B cell (primary cell): ENCODE results near the gene PTPRC. TPM values are rescaled to one million over a fixed set of nuclear protein-coding genes. Genes with fewer than 3 reads are reported as not detected.

Source experiments
- ATAC-seq: fragments of 200-7000 bp; cut with Tn5 transposase; one replicate; pipeline ENCODE4 v1.10.0; 2021; ENCODE audit warnings: low read depth, mild to moderate bottlenecking, moderate number of reproducible peaks, moderate library complexity
- CTCF ChIA-PET: fragments of 350-600 bp; sonication (Branson Sonifier 250); formaldehyde crosslinking; loops from one replicate; lab custom pipeline; 2021; ENCODE audit warnings: antibody characterized with exemption, inconsistent platforms; lab: Charles Lee
- POLR2A ChIA-PET: fragments of 350-600 bp; sonication (Branson Sonifier 250); formaldehyde crosslinking; loops from one replicate; lab custom pipeline; 2021; ENCODE audit warnings: antibody characterized with exemption; lab: Charles Lee
- DNase-seq: peaks from one replicate; pipeline ENCODE4 v3.0.0; 2013
- H2AFZ ChIP-seq: 2 replicates; pipeline ENCODE4 v1.6.1; 2012; ENCODE audit warnings: mild to moderate bottlenecking, low read depth, low read length; ENCODE audit not compliant: insufficient read depth, poor library complexity, severe bottlenecking
- H3K27ac ChIP-seq, 2 donors: 1 replicate in 1 of 2; 2 replicates in 1 of 2; pipeline ENCODE4 v1.5.1; 2012 to 2013; ENCODE audit warnings: low read length in 2 of 2, mild to moderate bottlenecking in 2 of 2, moderate library complexity in 1 of 2
- H3K27me3 ChIP-seq, 4 experiments: fragments of 200-600 bp in 1 of 4; sonication (generic) in 1 of 4; replicated peaks in 1 of 4; 1 replicate in 2 of 4; 2 replicates in 2 of 4; pipeline versions ENCODE4 v1.6.1 to v1.7.0; 2013 to 2016; ENCODE audit warnings: low read length in 3 of 4, mild to moderate bottlenecking in 2 of 4, mixed read lengths in 1 of 4, moderate library complexity in 1 of 4; ENCODE audit not compliant: insufficient read depth in 4 of 4, control insufficient read depth in 3 of 4; ENCODE audit errors: control extremely low read depth in 1 of 4
- H3K36me3 ChIP-seq, 2 experiments: replicated peaks in 1 of 2; 1 replicate in 1 of 2; 2 replicates in 1 of 2; pipeline versions ENCODE4 v1.6.1 to v1.7.1; 2013; ENCODE audit warnings: low read length in 1 of 2; ENCODE audit not compliant: insufficient read depth in 2 of 2, control insufficient read depth in 1 of 2; ENCODE audit errors: control extremely low read depth in 1 of 2, extremely low read depth in 1 of 2
- H3K4me1 ChIP-seq, 2 donors: fragments of 200-600 bp in 1 of 2; sonication (generic) in 1 of 2; 1 replicate in 1 of 2; 2 replicates in 1 of 2; pipeline versions ENCODE4 v1.5.1 to v1.6.1; 2013 to 2017; ENCODE audit warnings: low read length in 2 of 2; ENCODE audit not compliant: control insufficient read depth in 2 of 2, insufficient read depth in 2 of 2
- H3K4me2 ChIP-seq: replicated peaks from 2 replicates; pipeline ENCODE3; 2012; ENCODE audit warnings: mild to moderate bottlenecking, low read depth, low read length; ENCODE audit not compliant: poor library complexity, severe bottlenecking
- H3K4me3 ChIP-seq, 5 experiments: fragments of 200-600 bp in 1 of 5; sonication (generic) in 1 of 5; 1 replicate in 3 of 5; 2 replicates in 2 of 5; pipeline versions ENCODE4 v1.5.1 to v1.7.0; 2011 to 2016; ENCODE audit warnings: low read length in 4 of 5, mild to moderate bottlenecking in 4 of 5, low read depth in 2 of 5, control low read depth in 1 of 5, moderate library complexity in 1 of 5; ENCODE audit not compliant: insufficient read depth in 1 of 5; ENCODE audit errors: control extremely low read depth in 1 of 5, extremely low read depth in 1 of 5
- H3K79me2 ChIP-seq: fragments of 200-600 bp; sonication (generic); one replicate; pipeline ENCODE4 v1.6.0; 2016; ENCODE audit warnings: low read length; ENCODE audit not compliant: control insufficient read depth, insufficient read depth
- H3K9ac ChIP-seq: fragments of 200-600 bp; sonication (generic); 2 replicates; pipeline ENCODE4 v1.6.1; 2017; ENCODE audit warnings: mild to moderate bottlenecking, low read length, moderate library complexity
- H3K9me3 ChIP-seq, 3 donors: one replicate each; pipeline versions ENCODE4 v1.6.1 to v1.7.1; 2013; ENCODE audit warnings: low read length in 2 of 3; ENCODE audit not compliant: control insufficient read depth in 2 of 3, insufficient read depth in 1 of 3; ENCODE audit errors: control extremely low read depth in 1 of 3
- H4K20me1 ChIP-seq: 2 replicates; pipeline ENCODE4 v1.6.0; 2012; ENCODE audit warnings: mild to moderate bottlenecking, low read length; ENCODE audit not compliant: insufficient read depth, control insufficient read depth, poor library complexity, severe bottlenecking
- H3K27ac Mint-ChIP-seq: one replicate; pipeline ENCODE4 v1.8.0; 2021; ENCODE audit warnings: mixed read lengths
- H3K27me3 Mint-ChIP-seq: one replicate; pipeline ENCODE4 v1.8.0; 2021; ENCODE audit warnings: mixed read lengths
- H3K4me1 Mint-ChIP-seq: one replicate; pipeline ENCODE4 v1.8.0; 2021; ENCODE audit warnings: mixed read lengths
- H3K4me3 Mint-ChIP-seq: one replicate; pipeline ENCODE4 v1.8.0; 2021; ENCODE audit warnings: mixed read lengths
- H3K9me3 Mint-ChIP-seq: one replicate; pipeline ENCODE4 v1.8.0; 2022; ENCODE audit warnings: mixed read lengths; ENCODE audit not compliant: insufficient read depth
- EZH2 ChIP-seq: IDR thresholded peaks from 2 replicates; pipeline ENCODE4 v1.6.1; 2012; ENCODE audit warnings: borderline replicate concordance, low read depth, mild to moderate bottlenecking, moderate library complexity, low read length; ENCODE audit not compliant: insufficient read depth, poor library complexity, severe bottlenecking
- WGBS: methylation state at CpG from one replicate; pipeline ENCODE4 v1.1.5; 2013; ENCODE audit warnings: missing lambda C conversion rate; ENCODE audit not compliant: insufficient coverage; 5-methylcytosine and 5-hydroxymethylcytosine counted together
- intact Hi-C: fragments of 100-400 bp; cut with micrococcal nuclease; formaldehyde crosslinking; loops from one replicate; pipeline ENCODE4 v1.10.0; 2022
- polyA plus RNA-seq: library from polyadenylated mRNA; depleted of rRNA; stranded (reverse); fragments of >200 nt; gene quantifications from 2 replicates; pipeline ENCODE4 v1.2.3, GENCODE V29; 2012
- total RNA-seq, 2 donors: library from RNA; stranded (reverse); fragments of 120-200 nt in 1 of 2; gene quantifications; 1 replicate in 1 of 2; 2 replicates in 1 of 2; pipeline versions ENCODE4 v1.2.3 to v1.2.4, GENCODE V29; 2013 to 2022
- TF ChIP-seq, protein P1 (sequence below): fragments of 200-600 bp; IDR thresholded peaks from one replicate; pipeline ENCODE4 v1.8.0; 2022; ENCODE audit warnings: antibody characterized with exemption, mild to moderate bottlenecking

PTPRC gene
- total and polyA plus RNA-seq, 2 donors (not counting 1 experiment from before 2014, with no cell fraction given): 151 to 543 TPM

DNA sequence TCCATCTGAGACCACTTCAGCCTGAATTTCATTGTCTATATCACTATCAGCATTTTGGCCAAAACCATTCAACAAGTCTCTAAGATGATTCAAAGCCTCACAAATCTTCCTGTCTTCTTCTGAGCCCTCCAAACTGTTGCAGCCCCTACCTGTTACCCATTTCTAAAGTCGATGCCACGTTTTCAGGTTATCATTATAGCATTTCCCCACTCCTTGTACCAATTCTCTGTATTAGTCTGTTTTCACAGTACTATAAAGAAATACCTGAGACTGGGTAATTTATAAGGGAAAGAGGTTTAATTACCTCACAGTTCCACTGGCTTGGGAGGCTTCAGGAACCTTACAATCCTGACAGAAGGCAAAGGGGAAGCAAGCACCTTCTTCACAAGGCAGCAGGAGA, 158.8 kb downstream of the PTPRC start:
- no peak overlapping the region for H2AFZ ChIP-seq
- no peaks in the 10 kb centered on the region for H3K27me3 Mint-ChIP-seq

DNA sequence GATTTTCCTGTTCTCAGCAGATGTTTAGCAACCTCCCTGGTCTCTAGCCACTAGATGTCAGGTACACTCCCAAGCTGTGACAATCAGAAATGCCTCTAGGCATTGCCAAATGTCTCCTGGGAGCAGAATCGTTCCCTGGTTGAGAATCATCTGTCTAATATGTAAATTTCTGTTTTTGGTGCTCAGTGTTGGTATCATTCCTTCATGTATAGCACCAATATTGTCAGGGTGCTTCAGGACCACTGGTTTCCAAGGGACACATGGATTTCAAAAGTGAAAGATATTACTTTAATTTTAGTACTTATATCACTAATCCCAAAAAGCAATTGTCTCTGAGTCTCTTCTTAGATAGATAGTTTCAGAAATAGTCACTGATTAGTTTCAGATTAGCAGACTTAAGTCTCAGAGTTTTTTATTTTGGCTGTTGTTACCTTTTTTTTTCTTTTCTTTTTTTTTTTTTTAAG, 160.1 kb downstream of the PTPRC start:
- H3K4me3 ChIP-seq: no peak overlapping the region
- POLR2A ChIA-PET: no interaction called here
- H3K27ac ChIP-seq: no peak overlapping the region
- H3K36me3 ChIP-seq: no peaks in the 10 kb centered on the region
- no peaks in the 10 kb centered on the region for H3K4me1 ChIP-seq
- CTCF ChIA-PET: no interaction called here
- DNase-seq (no peak), ATAC-seq (no peak)
- H2AFZ ChIP-seq: no peak overlapping the region
- H3K9me3 ChIP-seq: peaks cover 1 to 17% (median 12%) of the 10 kb centered on the region in 3 donors
- Mint-ChIP-seq H3K4me3 (no peak overlapping the region), H3K27ac (no peak overlapping the region), H3K27me3 (no peaks in the 10 kb centered on the region), H3K4me1 (no peaks in the 10 kb centered on the region), H3K9me3 (peaks cover 11% of the 10 kb centered on the region)
- no peaks in the 10 kb centered on the region for H3K27me3 ChIP-seq
- no peaks in the 10 kb centered on the region for H3K79me2 ChIP-seq
- intact Hi-C loops: no loop called here
- no peak overlapping the region for H3K4me2 ChIP-seq
- TF ChIP-seq, protein P1, sequence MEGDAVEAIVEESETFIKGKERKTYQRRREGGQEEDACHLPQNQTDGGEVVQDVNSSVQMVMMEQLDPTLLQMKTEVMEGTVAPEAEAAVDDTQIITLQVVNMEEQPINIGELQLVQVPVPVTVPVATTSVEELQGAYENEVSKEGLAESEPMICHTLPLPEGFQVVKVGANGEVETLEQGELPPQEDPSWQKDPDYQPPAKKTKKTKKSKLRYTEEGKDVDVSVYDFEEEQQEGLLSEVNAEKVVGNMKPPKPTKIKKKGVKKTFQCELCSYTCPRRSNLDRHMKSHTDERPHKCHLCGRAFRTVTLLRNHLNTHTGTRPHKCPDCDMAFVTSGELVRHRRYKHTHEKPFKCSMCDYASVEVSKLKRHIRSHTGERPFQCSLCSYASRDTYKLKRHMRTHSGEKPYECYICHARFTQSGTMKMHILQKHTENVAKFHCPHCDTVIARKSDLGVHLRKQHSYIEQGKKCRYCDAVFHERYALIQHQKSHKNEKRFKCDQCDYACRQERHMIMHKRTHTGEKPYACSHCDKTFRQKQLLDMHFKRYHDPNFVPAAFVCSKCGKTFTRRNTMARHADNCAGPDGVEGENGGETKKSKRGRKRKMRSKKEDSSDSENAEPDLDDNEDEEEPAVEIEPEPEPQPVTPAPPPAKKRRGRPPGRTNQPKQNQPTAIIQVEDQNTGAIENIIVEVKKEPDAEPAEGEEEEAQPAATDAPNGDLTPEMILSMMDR: no peak
- TF ChIP-seq EZH2: no peak
- WGBS: no CpG with 5 or more reads among the region's 1 CpG
- no peak overlapping the region for H3K9ac ChIP-seq
- no peaks in the 10 kb centered on the region for H4K20me1 ChIP-seq

More for the DNA sequence above, 158.8 kb downstream of the PTPRC start:
- Histone ChIP-seq H3K27me3 (no peaks in the 10 kb centered on the region), H3K36me3 (no peaks in the 10 kb centered on the region), H3K27ac (no peak overlapping the region), H3K79me2 (no peaks in the 10 kb centered on the region), H3K4me1 (no peaks in the 10 kb centered on the region), H3K4me3 (no peak overlapping the region), H3K9ac (no peak overlapping the region), H3K4me2 (no peak overlapping the region), H3K9me3 (peaks cover 1 to 17% (median 12%) of the 10 kb centered on the region in 3 donors), H4K20me1 (no peaks in the 10 kb centered on the region)
- no peak for ATAC-seq
- Mint-ChIP-seq H3K4me3 (no peak overlapping the region), H3K9me3 (peaks cover 11% of the 10 kb centered on the region), H3K4me1 (no peaks in the 10 kb centered on the region), H3K27ac (no peak overlapping the region)
- no CpG with 5 or more reads among the region's 2 CpGs for WGBS
- no peak for DNase-seq
- POLR2A ChIA-PET: no interaction called here
- intact Hi-C loops: no loop called here
- TF ChIP-seq, protein P1: no peak
- no peak for TF ChIP-seq EZH2
- CTCF ChIA-PET: no interaction called here
